Measurements from ENCODE around the gene KIF18B.

Gene KIF18B

DNA sequence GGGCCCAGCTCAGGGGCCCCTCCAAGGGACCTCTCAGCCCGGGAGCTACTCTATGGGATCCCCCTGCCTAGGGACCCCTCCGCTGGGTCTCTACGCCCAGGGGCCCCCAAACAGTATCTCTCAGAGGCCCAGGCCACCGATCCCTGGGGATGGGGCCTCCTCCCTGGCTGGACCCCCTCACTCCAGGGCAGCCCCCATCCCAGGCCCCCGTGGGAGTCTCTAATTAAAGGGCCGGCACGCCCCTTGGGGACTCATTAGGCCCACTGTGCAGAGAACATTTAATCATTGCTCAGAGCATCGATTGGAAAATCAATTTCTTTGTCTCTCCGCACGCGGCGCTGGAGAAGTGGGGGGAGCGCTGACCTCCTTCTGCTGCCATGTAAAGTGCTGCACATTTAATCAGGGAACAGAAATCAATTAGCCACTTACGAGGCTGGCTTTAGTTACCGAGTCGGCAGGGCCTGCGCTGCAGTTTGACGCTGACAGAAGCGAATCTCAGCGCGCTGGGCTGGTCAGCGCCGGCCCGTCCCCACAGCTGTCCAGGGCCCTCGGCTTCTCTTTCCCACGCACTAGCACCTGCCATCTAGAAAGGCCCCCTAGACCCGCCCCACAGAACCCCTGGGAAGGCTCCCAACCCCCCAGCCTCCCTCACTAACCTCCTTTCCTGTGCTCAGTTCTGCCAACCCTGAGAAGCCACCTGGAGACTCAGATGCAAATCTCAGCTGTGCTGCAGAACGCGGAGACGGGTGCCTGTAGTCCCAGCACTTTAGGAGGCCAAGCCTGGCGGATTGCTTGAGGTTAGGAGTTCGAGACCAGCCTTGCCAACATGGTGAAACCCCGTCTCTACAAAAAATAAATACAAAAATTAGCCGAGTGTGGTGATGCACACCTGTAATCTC, 40.7 kb upstream of the KIF18B start:
- H3K9ac ChIP-seq (ENCODE audit: insufficient read length, low read depth): peak overlapping the region; percentile 61
- no peak for DNase-seq (ENCODE audit: low read depth, low spot score)
- no peaks in the 10 kb centered on the region for H3K27me3 ChIP-seq (ENCODE audit: insufficient read depth, insufficient read length)
- TF ChIP-seq YY1 (IDR thresholded peaks at IDR 0.05; ENCODE audit: insufficient read depth, insufficient read length): no peak
- no peak for TF ChIP-seq SUZ12 (IDR thresholded peaks at IDR 0.05; ENCODE audit: extremely low read depth, insufficient read depth, insufficient read length)
- H3K36me3 ChIP-seq (ENCODE audit: insufficient read depth, insufficient read length, low read length): no peaks in the 10 kb centered on the region
- no peaks in the 10 kb centered on the region for H3K9me3 ChIP-seq (ENCODE audit: insufficient read depth, low read length)
- H3K4me3 ChIP-seq (ENCODE audit: insufficient read length, low read depth): peak overlapping the region; percentile 18
- H3K4me1 ChIP-seq (ENCODE audit: insufficient read depth, insufficient read length): peaks cover 13% of the 10 kb centered on the region

DNA sequence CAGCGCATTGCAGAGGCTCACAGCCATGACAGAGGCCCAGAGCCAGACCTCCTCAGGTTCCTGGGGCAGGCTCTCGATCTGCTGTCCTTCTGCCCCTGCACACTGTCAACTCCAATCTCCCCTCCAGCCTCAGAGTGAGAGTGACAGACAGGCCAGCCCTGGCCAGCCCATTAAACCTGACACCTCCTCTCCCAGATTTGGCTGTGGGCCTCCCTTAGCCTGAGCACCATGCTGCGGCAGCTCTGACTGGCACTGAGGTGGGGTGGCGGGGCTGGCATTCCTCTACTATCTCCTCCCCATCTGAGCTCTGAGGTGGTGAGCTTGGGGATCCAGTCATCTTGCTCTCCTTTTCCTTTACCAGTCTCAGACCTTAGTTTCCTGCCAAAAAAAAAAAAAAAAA, 36.0 kb upstream of the KIF18B start:
- H3K4me3 ChIP-seq (ENCODE audit: insufficient read length, low read depth): no peak overlapping the region
- no peaks in the 10 kb centered on the region for H3K9me3 ChIP-seq (ENCODE audit: insufficient read depth, low read length)
- no peak for DNase-seq (ENCODE audit: low read depth, low spot score)
- TF ChIP-seq YY1 (IDR thresholded peaks at IDR 0.05; ENCODE audit: insufficient read depth, insufficient read length): no peak
- TF ChIP-seq ZNF274 (IDR thresholded peaks at IDR 0.05; ENCODE audit: low read depth, low read length): no peak
- no peak for TF ChIP-seq SUZ12 (IDR thresholded peaks at IDR 0.05; ENCODE audit: extremely low read depth, insufficient read depth, insufficient read length)
- peak overlapping the region; percentile 36 for H3K9ac ChIP-seq (ENCODE audit: insufficient read length, low read depth)
- peaks cover 20% of the 10 kb centered on the region for H3K4me1 ChIP-seq (ENCODE audit: insufficient read depth, insufficient read length)
- no peaks in the 10 kb centered on the region for H3K36me3 ChIP-seq (ENCODE audit: insufficient read depth, insufficient read length, low read length)
- peaks cover 8% of the 10 kb centered on the region for H3K27me3 ChIP-seq (ENCODE audit: insufficient read depth, insufficient read length)

DNA sequence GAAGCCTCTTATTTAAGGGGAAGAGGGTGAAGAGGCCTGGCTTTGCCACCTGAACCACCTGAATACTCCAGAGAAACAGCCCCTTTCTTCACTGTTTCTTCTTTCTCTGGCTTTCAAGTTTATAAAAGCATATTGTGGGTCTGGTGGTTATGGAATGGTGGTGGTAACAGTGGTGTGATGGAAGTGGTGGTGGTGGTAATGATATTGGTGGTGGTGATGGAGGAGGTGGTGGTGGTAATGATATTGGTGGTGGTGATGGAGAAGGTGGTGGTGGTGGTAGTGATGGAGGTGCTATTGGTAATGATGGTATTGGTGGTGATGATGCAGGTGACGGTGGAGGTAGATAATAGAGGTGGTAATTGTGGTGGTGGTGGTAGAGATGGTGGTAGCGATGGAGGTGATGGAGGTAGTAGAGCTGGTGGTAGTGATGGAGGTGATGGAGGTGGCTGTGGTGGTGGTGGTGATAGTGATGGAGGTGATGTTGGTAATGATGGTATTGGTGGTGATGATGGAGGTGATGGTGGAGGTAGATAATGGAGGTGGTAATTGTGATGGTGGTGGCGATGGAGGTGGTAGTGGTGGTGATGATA, 34.6 kb upstream of the KIF18B start:
- no peaks in the 10 kb centered on the region for H3K9me3 ChIP-seq (ENCODE audit: insufficient read depth, low read length)
- no peak for TF ChIP-seq ZNF274 (IDR thresholded peaks at IDR 0.05; ENCODE audit: low read depth, low read length)
- TF ChIP-seq YY1 (IDR thresholded peaks at IDR 0.05; ENCODE audit: insufficient read depth, insufficient read length): no peak
- no peak for TF ChIP-seq SUZ12 (IDR thresholded peaks at IDR 0.05; ENCODE audit: extremely low read depth, insufficient read depth, insufficient read length)
- no peak for DNase-seq (ENCODE audit: low read depth, low spot score)
- peaks cover 8% of the 10 kb centered on the region for H3K27me3 ChIP-seq (ENCODE audit: insufficient read depth, insufficient read length)
- H3K9ac ChIP-seq (ENCODE audit: insufficient read length, low read depth): no peak overlapping the region
- H3K36me3 ChIP-seq (ENCODE audit: insufficient read depth, insufficient read length, low read length): no peaks in the 10 kb centered on the region
- H3K4me1 ChIP-seq (ENCODE audit: insufficient read depth, insufficient read length): peaks cover 21% of the 10 kb centered on the region
- no peak overlapping the region for H3K4me3 ChIP-seq (ENCODE audit: insufficient read length, low read depth)

DNA sequence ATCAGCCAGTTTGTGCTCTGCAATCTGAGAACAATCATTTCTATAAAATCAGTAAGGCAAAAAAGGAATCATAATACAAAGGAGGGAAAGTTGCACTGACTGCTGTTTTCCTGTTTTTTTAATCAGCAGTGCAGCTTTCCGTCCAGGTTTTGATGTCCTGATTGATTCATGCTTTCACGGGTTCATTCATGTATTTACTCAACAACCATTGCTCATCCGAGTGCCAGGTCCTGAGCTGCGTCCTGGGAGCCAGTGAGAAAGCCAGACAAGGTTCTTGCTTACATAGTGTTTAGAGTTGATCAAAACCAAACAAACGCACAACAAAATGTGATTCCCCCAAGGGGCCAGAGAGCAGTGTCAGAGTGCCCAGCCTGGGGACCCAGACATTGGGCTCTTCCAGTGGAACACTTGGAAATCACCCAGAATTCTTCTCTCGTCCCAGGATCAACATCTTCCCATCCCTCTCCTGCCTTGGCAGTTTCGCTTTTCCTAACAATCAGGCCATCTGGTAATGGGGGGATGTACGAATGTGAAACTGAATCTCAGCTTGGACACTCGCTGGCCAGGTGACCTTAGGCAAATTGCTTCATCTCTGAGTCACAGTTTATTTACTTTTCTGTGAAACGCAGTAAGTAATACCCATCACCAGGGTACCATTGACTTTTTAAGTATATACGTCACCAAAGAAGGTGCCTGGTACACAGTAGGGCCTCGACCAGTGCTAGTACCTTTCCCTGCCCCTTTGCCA, 33.8 kb upstream of the KIF18B start:
- H3K36me3 ChIP-seq (ENCODE audit: insufficient read depth, insufficient read length, low read length): no peaks in the 10 kb centered on the region
- no peak for DNase-seq (ENCODE audit: low read depth, low spot score)
- H3K4me3 ChIP-seq (ENCODE audit: insufficient read length, low read depth): no peak overlapping the region
- TF ChIP-seq ZNF274 (IDR thresholded peaks at IDR 0.05; ENCODE audit: low read depth, low read length) (no peak), SUZ12 (IDR thresholded peaks at IDR 0.05; ENCODE audit: extremely low read depth, insufficient read depth, insufficient read length) (no peak), YY1 (IDR thresholded peaks at IDR 0.05; ENCODE audit: insufficient read depth, insufficient read length) (no peak)
- H3K9me3 ChIP-seq (ENCODE audit: insufficient read depth, low read length): no peaks in the 10 kb centered on the region
- peaks cover 25% of the 10 kb centered on the region for H3K4me1 ChIP-seq (ENCODE audit: insufficient read depth, insufficient read length)
- no peak overlapping the region for H3K9ac ChIP-seq (ENCODE audit: insufficient read length, low read depth)
- H3K27me3 ChIP-seq (ENCODE audit: insufficient read depth, insufficient read length): peaks cover 12% of the 10 kb centered on the region

DNA sequence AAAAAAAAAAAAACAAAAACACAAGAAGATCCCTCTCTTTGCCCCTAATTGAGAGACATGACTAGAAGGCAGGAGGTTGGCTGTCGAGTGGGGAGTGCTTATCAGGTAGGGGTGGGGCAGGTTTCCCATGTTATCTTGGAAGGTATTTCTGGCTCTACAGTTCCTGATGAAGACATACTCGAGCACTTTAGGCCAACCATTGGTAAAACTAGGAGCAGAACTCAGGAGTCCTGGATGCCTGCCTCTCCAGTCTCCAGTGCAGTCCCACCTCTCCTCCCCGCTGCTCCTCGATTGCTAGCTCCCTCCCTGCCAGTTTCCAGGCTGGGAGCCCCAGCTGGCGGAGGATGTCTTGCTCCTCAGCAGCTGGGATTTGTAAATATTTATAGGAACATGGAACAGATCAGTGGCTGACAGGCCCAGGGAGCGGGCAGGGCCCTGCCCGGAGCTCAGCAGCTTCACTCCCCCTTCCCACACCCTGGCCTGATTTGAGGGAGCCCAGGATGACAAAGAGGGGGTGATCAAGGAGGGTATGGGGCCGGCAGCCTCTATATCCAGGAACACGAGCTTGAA, 31.9 kb upstream of the KIF18B start:
- no peak overlapping the region for H3K9ac ChIP-seq (ENCODE audit: insufficient read length, low read depth)
- no peak for DNase-seq (ENCODE audit: low read depth, low spot score)
- peaks cover 25% of the 10 kb centered on the region for H3K4me1 ChIP-seq (ENCODE audit: insufficient read depth, insufficient read length)
- H3K36me3 ChIP-seq (ENCODE audit: insufficient read depth, insufficient read length, low read length): no peaks in the 10 kb centered on the region
- H3K27me3 ChIP-seq (ENCODE audit: insufficient read depth, insufficient read length): peaks cover 12% of the 10 kb centered on the region
- TF ChIP-seq ZNF274 (IDR thresholded peaks at IDR 0.05; ENCODE audit: low read depth, low read length) (no peak), SUZ12 (IDR thresholded peaks at IDR 0.05; ENCODE audit: extremely low read depth, insufficient read depth, insufficient read length) (no peak), YY1 (IDR thresholded peaks at IDR 0.05; ENCODE audit: insufficient read depth, insufficient read length) (no peak)
- H3K4me3 ChIP-seq (ENCODE audit: insufficient read length, low read depth): no peak overlapping the region
- no peaks in the 10 kb centered on the region for H3K9me3 ChIP-seq (ENCODE audit: insufficient read depth, low read length)

DNA sequence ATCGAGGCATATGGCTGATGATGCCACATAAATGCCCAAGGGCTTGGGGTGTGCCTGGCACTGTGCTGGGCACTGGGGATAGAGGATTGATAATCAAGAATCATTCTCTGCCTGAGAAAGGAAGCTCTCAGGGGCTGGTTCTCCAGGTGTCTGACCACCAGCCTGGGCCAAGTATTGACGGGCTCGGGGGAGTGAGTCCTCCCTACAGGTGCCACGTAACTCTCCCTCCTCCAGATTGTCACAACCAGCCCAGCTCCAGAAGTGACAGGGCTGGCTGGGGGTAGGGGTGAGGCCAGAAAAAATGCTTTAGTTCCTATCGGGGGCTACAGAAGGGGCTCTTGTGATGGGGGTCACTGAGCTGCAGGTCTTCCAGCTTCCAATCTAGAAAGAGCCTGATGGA, 31.2 kb upstream of the KIF18B start:
- Histone ChIP-seq H3K4me3 (ENCODE audit: insufficient read length, low read depth) (no peak overlapping the region), H3K27me3 (ENCODE audit: insufficient read depth, insufficient read length) (peaks cover 15% of the 10 kb centered on the region), H3K4me1 (ENCODE audit: insufficient read depth, insufficient read length) (peaks cover 25% of the 10 kb centered on the region), H3K36me3 (ENCODE audit: insufficient read depth, insufficient read length, low read length) (no peaks in the 10 kb centered on the region), H3K9me3 (ENCODE audit: insufficient read depth, low read length) (no peaks in the 10 kb centered on the region), H3K9ac (ENCODE audit: insufficient read length, low read depth) (no peak overlapping the region)
- no peak for TF ChIP-seq SUZ12 (IDR thresholded peaks at IDR 0.05; ENCODE audit: extremely low read depth, insufficient read depth, insufficient read length)
- TF ChIP-seq ZNF274 (IDR thresholded peaks at IDR 0.05; ENCODE audit: low read depth, low read length): no peak
- TF ChIP-seq YY1 (IDR thresholded peaks at IDR 0.05; ENCODE audit: insufficient read depth, insufficient read length): no peak
- no peak for DNase-seq (ENCODE audit: low read depth, low spot score)

All from NT2/D1 (cell line).